Measurements from ENCODE around the gene MEIS2.

The MEIS2 gene

GRCh38 chr15:36907295-36907694 is 193.1 kb downstream of the MEIS2 start:
- DNase-seq (ENCODE audit: low read depth) = no peak
- no peak overlapping the region for H3K4me3 ChIP-seq (ENCODE audit: low read depth, low read length)
- TF ChIP-seq CTCF (IDR thresholded peaks at IDR 0.05; ENCODE audit: low read depth, low read length, missing control alignments) = no peak

GRCh38 chr15:36905908-36906307 is 194.4 kb downstream of the MEIS2 start:
- TF ChIP-seq CTCF (IDR thresholded peaks at IDR 0.05; ENCODE audit: low read depth, low read length, missing control alignments) = no peak
- no peak overlapping the region for H3K4me3 ChIP-seq (ENCODE audit: low read depth, low read length)
- DNase-seq (ENCODE audit: low read depth) = no peak

- no peak for DNase-seq (ENCODE audit: low read depth)
- no peak for TF ChIP-seq CTCF (IDR thresholded peaks at IDR 0.05; ENCODE audit: low read depth, low read length, missing control alignments)
- no peak overlapping the region for H3K4me3 ChIP-seq (ENCODE audit: low read depth, low read length)
These were observed 195.6 kb downstream of the MEIS2 start for GRCh38 chr15:36904715-36905114.

- no peak overlapping the region for H3K4me3 ChIP-seq (ENCODE audit: low read depth, low read length)
- DNase-seq (ENCODE audit: low read depth) = no peak
- TF ChIP-seq CTCF (IDR thresholded peaks at IDR 0.05; ENCODE audit: low read depth, low read length, missing control alignments) = no peak
These were observed 196.3 kb downstream of the MEIS2 start for GRCh38 chr15:36903922-36904556.

GRCh38 chr15:36903195-36903594 is 197.2 kb downstream of the MEIS2 start:
- no peak for TF ChIP-seq CTCF (IDR thresholded peaks at IDR 0.05; ENCODE audit: low read depth, low read length, missing control alignments)
- no peak for DNase-seq (ENCODE audit: low read depth)
- H3K4me3 ChIP-seq (ENCODE audit: low read depth, low read length) = no peak overlapping the region

GRCh38 chr15:36901012-36901411 is 199.3 kb downstream of the MEIS2 start:
- TF ChIP-seq CTCF (IDR thresholded peaks at IDR 0.05; ENCODE audit: low read depth, low read length, missing control alignments) = no peak
- no peak for DNase-seq (ENCODE audit: low read depth)

GRCh38 chr15:36899696-36900095 is 200.7 kb downstream of the MEIS2 start:
- DNase-seq (ENCODE audit: low read depth) = no peak
- H3K4me3 ChIP-seq (ENCODE audit: low read depth, low read length) = no peak overlapping the region
- no peak for TF ChIP-seq CTCF (IDR thresholded peaks at IDR 0.05; ENCODE audit: low read depth, low read length, missing control alignments)

More at GRCh38 chr15:36901012-36901411, 199.3 kb downstream of the MEIS2 start:
- H3K4me3 ChIP-seq (ENCODE audit: low read depth, low read length) = no peak overlapping the region
